SK-N-SH treated with all-trans-retinoic acid at 6 μM for 48 hours (cell line): ENCODE results near the gene KIAA1549.

Experiments used
- ARNTL ChIP-seq: fragments of 450-650 bp; formaldehyde crosslinking; IDR thresholded peaks from 2 replicates; pipeline ENCODE4 v1.5.0; 2020; ENCODE audit warnings: low read depth, mild to moderate bottlenecking, moderate library complexity, borderline replicate concordance
- CREB5 ChIP-seq: fragments of 250-450 bp; sonication (Bioruptor Pico); IDR thresholded peaks from 2 replicates; pipeline ENCODE4 v1.5.1; 2020; ENCODE audit warnings: low read depth, mild to moderate bottlenecking, moderate library complexity
- ISL1 ChIP-seq: fragments of 250-450 bp; sonication (Bioruptor Pico); IDR thresholded peaks from 2 replicates; pipeline ENCODE4 v2.1.2; 2022; ENCODE audit warnings: mild to moderate bottlenecking, moderate library complexity
- OSR1 ChIP-seq: fragments of 250-450 bp; sonication (Bioruptor Pico); IDR thresholded peaks from 2 replicates; pipeline ENCODE4 v1.8.0; 2022; ENCODE audit warnings: moderate library complexity, mild to moderate bottlenecking, inconsistent platforms
- TSHZ2 ChIP-seq: fragments of 250-450 bp; sonication (Bioruptor Pico); IDR thresholded peaks from 2 replicates; pipeline ENCODE4 v1.5.0; 2020; ENCODE audit warnings: mild to moderate bottlenecking, moderate library complexity
- ZFP3 ChIP-seq: fragments of 250-450 bp; sonication (Bioruptor Pico); IDR thresholded peaks from 2 replicates; pipeline ENCODE4 v1.5.0; 2020; ENCODE audit warnings: mild to moderate bottlenecking, moderate library complexity
- ZFP30 ChIP-seq: fragments of 450-650 bp; formaldehyde crosslinking; IDR thresholded peaks from 2 replicates; pipeline ENCODE4 v1.5.0; 2022; ENCODE audit warnings: mild to moderate bottlenecking, moderate library complexity
- ZNF8 ChIP-seq: fragments of 450-650 bp; formaldehyde crosslinking; IDR thresholded peaks from 2 replicates; pipeline ENCODE4 v1.5.0; 2020; ENCODE audit warnings: mild to moderate bottlenecking, moderate library complexity

GRCh38 chr7:138974103-138974502, 7.1 kb downstream of the KIAA1549 start:
- no peak for TF ChIP-seq ZFP3 (CRISPR knock-in tag)
- no peak for TF ChIP-seq ARNTL (CRISPR knock-in tag)
- TF ChIP-seq ISL1 = no peak
- TF ChIP-seq TSHZ2 (CRISPR knock-in tag) = no peak
- no peak for TF ChIP-seq OSR1
- TF ChIP-seq ZNF8 (CRISPR knock-in tag) = no peak
- TF ChIP-seq ZFP30 (CRISPR knock-in tag) = no peak
- TF ChIP-seq CREB5 (CRISPR knock-in tag) = no peak
